HepG2 (cell line): ENCODE data around the gene MYL11. TPM values are rescaled to one million over a fixed set of nuclear protein-coding genes. Genes with fewer than 3 reads are reported as not detected.

ENCODE experiments used
- AKNA ChIP-seq: sonication (generic); formaldehyde crosslinking; IDR thresholded peaks from 2 replicates; pipeline ENCODE4 v1.4.0; 2020; ENCODE audit warnings: missing genetic modification reagents, borderline replicate concordance
- ELF4 ChIP-seq: sonication (generic); formaldehyde crosslinking; IDR thresholded peaks from 2 replicates; pipeline ENCODE4 v1.5.0; 2020; ENCODE audit warnings: missing genetic modification reagents, mild to moderate bottlenecking, moderate library complexity, borderline replicate concordance
- FOXO1 ChIP-seq: sonication (generic); formaldehyde crosslinking; IDR thresholded peaks from 2 replicates; pipeline ENCODE4 v1.4.0; 2020; ENCODE audit warnings: missing genetic modification reagents
- KIAA2018 ChIP-seq: sonication (generic); formaldehyde crosslinking; IDR thresholded peaks from 2 replicates; pipeline ENCODE4 v1.5.0; 2020; ENCODE audit warnings: mild to moderate bottlenecking, missing genetic modification reagents, borderline replicate concordance
- MTA1 ChIP-seq: sonication (generic); formaldehyde crosslinking; IDR thresholded peaks from 2 replicates; pipeline ENCODE4 v1.4.0; 2020; ENCODE audit warnings: missing genetic modification reagents, mild to moderate bottlenecking, borderline replicate concordance
- NFYB ChIP-seq: sonication (generic); formaldehyde crosslinking; IDR thresholded peaks from 2 replicates; pipeline ENCODE4 v1.4.0; 2020; ENCODE audit warnings: missing genetic modification reagents
- RARG ChIP-seq: sonication (generic); formaldehyde crosslinking; IDR thresholded peaks from 2 replicates; pipeline ENCODE4 v1.4.0; 2020; ENCODE audit warnings: low read depth, mild to moderate bottlenecking, missing genetic modification reagents
- SOX13 ChIP-seq, 3 experiments: fragments of 450-650 bp in 1 of 3; sonication (generic) in 1 of 3; formaldehyde crosslinking in 1 of 3; IDR thresholded peaks in 2 of 3; conservative IDR thresholded peaks in 1 of 3; 2 replicates each; pipeline versions ENCODE4 v1.5.0 to v1.6.1; 2016 to 2020; ENCODE audit warnings: antibody characterized with exemption in 1 of 3, mild to moderate bottlenecking in 1 of 3, missing compliant biosample characterization in 1 of 3, missing genetic modification reagents in 1 of 3, moderate library complexity in 1 of 3
- ZKSCAN8 ChIP-seq: IDR thresholded peaks from 2 replicates; pipeline ENCODE4 v1.6.1; 2016; ENCODE audit warnings: borderline replicate concordance, missing genetic modification reagents, missing compliant biosample characterization
- ZNF343 ChIP-seq: sonication (generic); formaldehyde crosslinking; IDR thresholded peaks from 2 replicates; pipeline ENCODE4 v1.4.0; 2020; ENCODE audit warnings: mild to moderate bottlenecking, missing genetic modification reagents
- ZNF430 ChIP-seq: sonication (generic); formaldehyde crosslinking; IDR thresholded peaks from 2 replicates; pipeline ENCODE4 v1.9.0; 2021; ENCODE audit warnings: mild to moderate bottlenecking, missing genetic modification reagents
- ZNF451 ChIP-seq: sonication (generic); formaldehyde crosslinking; IDR thresholded peaks from 2 replicates; pipeline ENCODE4 v1.5.0; 2020; ENCODE audit warnings: mild to moderate bottlenecking, missing genetic modification reagents
- ZSCAN29 ChIP-seq: sonication (generic); formaldehyde crosslinking; conservative IDR thresholded peaks from 2 replicates; pipeline ENCODE4 v1.4.0; 2020; ENCODE audit warnings: mild to moderate bottlenecking, missing genetic modification reagents
- polyA plus RNA-seq, 8 experiments: library from polyadenylated mRNA; depleted of rRNA in 3 of 8; stranded (reverse) in 7 of 8; unstranded in 1 of 8; fragments of >200 nt; fragmentation: Illumina TruSeq in 4 of 8; extraction: Trizol in 4 of 8; gene quantifications; 2 replicates each; pipeline versions ENCODE4 v1.2.1 to v1.2.3, GENCODE V29; 2011 to 2016; ENCODE audit warnings: low read depth in 4 of 8, missing spikeins in 1 of 8, mixed read lengths in 1 of 8; ENCODE audit not compliant: insufficient read depth in 1 of 8
- total RNA-seq, 5 experiments: library from RNA; depleted of rRNA; stranded (reverse); fragments of >200 nt; fragmentation: Illumina TruSeq; extraction: Trizol; gene quantifications; 2 replicates each; pipeline ENCODE4 v1.2.3, GENCODE V29; 2016; ENCODE audit warnings: low read depth in 1 of 5

The MYL11 gene
- total and polyA plus RNA-seq, 2 of the 13 experiments (the other 11 are each of a cell fraction or from before 2014, with no cell fraction given), result not detected

- TF ChIP-seq KIAA2018 (0 out of 2 replicates have a peak, but pooled peaks have one; percentile 60), SOX13 (IDR thresholded peaks at IDR 0.05) (0 out of 2 replicates have a peak, but pooled peaks have one; percentile 34), SOX13 (CRISPR knock-in tag; conservative IDR thresholded peaks at IDR 0.05 in 1 of 2, IDR thresholded peaks at IDR 0.05 in 1 of 2) (0 out of 4 replicates have a peak, but pooled peaks of 1 of the 2 experiments have one; percentile 22), FOXO1 (peak; percentile 48), ELF4 (peak; percentile 18; the same call in 1 of the 2 replicates), ZNF451 (CRISPR knock-in tag) (peak; percentile 93), RARG (CRISPR knock-in tag) (0 out of 2 replicates have a peak, but pooled peaks have one; percentile 57), ZSCAN29 (CRISPR knock-in tag) (peak; percentile 72; the same call in 1 of the 2 replicates), MTA1 (CRISPR knock-in tag) (peak; percentile 59), ZNF430 (CRISPR knock-in tag) (peak; percentile 52), NFYB (CRISPR knock-in tag) (peak; percentile 77), AKNA (CRISPR knock-in tag) (no peak), ZKSCAN8 (CRISPR knock-in tag) (peak; percentile 46; the same call in 1 of the 2 replicates), ZNF343 (CRISPR knock-in tag) (peak; percentile 85; the same call in 1 of the 2 replicates)
Measured at GRCh38 chr16:30378236-30379157, 3.9 kb downstream of the MYL11 start (continued).
